ENCODE results near the gene LASP1.

DNA sequence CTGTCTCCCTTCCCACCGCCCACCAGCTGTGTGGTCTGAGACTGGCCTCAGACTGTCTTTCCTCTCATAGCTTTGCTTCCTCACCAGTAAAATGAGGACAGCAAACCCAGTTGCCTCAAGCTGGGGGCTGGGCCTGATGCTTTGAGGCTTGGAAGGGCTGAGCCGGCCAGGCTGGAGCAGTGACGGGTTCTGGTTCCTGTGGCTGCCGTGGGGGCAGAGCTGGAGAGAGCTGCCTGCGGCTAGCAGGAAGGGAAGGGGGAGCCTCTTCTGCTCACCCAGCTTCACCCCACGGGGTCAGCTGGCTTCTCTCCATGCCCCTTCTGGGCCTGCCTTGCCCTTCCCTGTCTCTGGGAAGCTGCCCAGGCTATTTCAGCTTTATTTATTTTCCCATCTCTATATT lies 23.7 kb downstream of the LASP1 start:
- TF ChIP-seq, protein P1, sequence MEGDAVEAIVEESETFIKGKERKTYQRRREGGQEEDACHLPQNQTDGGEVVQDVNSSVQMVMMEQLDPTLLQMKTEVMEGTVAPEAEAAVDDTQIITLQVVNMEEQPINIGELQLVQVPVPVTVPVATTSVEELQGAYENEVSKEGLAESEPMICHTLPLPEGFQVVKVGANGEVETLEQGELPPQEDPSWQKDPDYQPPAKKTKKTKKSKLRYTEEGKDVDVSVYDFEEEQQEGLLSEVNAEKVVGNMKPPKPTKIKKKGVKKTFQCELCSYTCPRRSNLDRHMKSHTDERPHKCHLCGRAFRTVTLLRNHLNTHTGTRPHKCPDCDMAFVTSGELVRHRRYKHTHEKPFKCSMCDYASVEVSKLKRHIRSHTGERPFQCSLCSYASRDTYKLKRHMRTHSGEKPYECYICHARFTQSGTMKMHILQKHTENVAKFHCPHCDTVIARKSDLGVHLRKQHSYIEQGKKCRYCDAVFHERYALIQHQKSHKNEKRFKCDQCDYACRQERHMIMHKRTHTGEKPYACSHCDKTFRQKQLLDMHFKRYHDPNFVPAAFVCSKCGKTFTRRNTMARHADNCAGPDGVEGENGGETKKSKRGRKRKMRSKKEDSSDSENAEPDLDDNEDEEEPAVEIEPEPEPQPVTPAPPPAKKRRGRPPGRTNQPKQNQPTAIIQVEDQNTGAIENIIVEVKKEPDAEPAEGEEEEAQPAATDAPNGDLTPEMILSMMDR (IDR thresholded peaks at IDR 0.05), result no peak
- no peak for TF ChIP-seq POLR2A (IDR thresholded peaks at IDR 0.05)
- no peak for TF ChIP-seq EP300 (IDR thresholded peaks at IDR 0.05)

Measured in ovary (tissue), 3 donors.